GM21619 (cell line): ENCODE results near the gene KPNA4.
"Not testable (repeated sequence)": the region's sequence is repeated elsewhere in the genome, so short reads cannot be mapped to it uniquely, and the experiment has no call there.

Experiments
- ATAC-seq: cut with Tn5 transposase; IDR thresholded peaks from one replicate; pipeline ENCODE4 v1.9.1; 2021; ENCODE audit not compliant: unreplicated experiment

Gene KPNA4

DNA sequence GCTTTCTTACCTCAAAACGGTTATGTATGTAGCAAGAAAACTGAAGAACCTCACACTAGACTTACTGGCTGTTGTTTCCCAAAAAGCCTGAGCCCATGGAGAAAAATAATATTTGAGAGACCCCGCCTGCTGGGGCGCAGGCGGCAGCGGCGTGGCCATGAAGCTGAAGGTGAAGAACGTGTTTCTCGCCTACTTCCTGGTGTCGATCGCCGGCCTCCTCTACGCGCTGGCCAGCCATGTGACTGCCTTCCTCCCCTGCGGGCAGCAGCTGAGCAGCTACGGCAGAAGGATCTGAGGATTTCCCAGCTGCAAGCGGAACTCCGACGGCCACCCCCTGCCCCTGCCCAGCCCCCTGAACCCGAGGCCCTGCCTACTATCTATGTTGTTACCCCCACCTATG lies 113.1 kb downstream of the KPNA4 start:
- ATAC-seq, result not testable (repeated sequence)

DNA sequence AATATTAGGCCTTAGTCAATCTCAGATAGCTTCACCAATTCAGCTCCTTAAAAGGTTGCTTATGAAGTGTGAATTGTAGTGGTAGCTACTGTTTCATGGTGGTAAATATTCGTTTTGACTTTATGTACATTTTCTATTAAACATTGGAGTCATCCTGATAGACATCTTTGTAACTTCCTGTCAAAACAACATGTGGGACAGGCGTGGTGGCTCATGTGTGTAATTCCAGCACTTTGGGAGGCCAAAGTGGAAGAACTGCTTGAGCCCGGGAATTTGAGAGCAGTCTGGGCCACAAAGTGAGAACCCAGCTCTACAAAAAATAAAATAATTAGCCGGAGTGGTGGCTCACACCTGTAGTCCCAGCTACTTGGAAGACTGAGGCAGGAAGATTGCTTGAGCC lies 113.8 kb downstream of the KPNA4 start:
- ATAC-seq, result no peak

- ATAC-seq, result no peak
Observed at GRCh38 chr3:160450846-160451245, 114.5 kb downstream of the KPNA4 start.

DNA sequence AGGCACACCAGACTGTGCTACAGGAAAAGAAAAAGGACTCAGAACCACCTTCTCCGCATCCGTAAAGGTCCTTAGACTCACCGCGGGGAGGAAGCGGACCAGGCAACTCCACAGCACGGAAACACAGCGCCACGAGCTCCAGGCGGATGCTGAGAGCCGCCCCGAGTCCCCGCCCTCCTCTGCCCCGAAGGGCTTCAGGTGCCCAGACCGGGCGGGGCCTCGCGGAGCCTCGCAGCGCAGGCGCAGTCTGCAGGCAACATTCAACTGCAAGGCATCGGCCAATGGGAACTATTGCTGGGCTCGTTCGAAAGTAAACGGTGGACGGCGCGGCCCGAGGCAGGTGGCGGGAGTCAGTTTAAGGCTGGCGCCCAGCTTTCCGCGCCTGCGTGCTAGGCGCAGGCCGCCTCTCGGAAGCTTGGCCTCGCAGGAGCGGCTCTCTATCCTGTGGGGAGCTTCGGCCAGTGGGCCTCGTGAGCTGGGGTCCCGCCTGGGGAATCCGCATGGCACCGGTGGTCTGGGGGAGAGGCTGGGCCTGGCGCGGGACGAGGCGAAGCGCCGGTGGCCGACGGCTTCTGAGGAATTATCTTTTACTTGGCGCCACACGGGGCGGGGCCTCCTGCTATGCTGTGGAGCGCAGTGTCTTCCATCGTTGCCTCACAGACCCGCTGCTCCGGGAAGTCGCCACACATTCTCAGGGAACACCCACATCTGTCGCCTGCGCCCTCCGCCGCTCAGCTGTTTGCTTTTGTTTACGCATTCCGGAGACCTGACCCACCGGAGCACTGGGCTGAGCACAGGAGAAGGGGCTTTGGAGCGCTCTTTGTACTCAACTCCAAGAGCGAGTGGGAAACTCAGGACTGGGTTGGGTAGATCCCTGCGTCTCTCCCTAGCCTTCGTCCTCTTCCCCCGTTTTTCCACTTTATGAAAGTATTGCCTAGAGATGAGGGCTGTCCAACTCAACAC lies 115.5 kb downstream of the KPNA4 start, which contains the start of gene TRIM59:
TRIM59 (minus strand) TSS at position 151 of the 963 bp plus-strand sequence. CDS start 10,603 bp downstream, outside the sequence.
- ATAC-seq, result peak; percentile 94

DNA sequence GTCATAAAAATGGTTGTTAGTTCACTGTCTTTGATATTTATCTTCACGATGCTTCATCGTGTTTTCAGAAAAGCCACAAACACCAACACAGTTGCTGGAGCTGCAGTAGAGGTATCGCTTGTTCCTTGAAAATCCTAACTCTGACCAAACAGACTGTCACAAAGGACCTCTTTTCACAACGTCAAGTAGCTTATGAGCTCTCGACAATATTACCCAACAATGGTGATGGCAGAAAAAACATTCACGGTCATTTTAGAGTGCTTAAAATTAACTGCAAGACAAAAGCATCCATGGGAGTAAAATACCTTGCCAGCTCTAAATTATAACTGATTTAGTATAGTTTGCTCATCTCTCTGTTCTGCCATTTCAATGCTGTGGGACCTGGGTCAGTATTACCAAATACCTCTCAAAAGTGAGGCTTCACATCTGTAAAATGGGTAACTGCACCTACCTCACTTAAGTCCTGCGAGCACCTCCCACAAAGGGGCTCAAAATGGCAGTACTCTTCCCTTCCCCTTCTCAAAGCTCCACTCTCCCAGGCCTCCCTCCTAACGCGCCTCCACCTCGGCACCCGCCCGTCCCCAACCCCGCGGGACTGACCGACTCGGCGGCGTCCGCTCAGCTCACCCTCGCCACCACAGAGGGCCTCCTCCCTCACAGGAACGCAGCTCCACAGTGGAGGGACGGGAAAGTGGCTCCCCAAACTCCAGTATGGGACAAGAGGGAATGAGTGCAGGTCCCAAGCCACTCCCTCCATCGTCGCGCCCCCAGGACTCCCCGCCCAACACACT lies 116.3 kb downstream of the KPNA4 start:
- peak; percentile 38 for ATAC-seq

DNA sequence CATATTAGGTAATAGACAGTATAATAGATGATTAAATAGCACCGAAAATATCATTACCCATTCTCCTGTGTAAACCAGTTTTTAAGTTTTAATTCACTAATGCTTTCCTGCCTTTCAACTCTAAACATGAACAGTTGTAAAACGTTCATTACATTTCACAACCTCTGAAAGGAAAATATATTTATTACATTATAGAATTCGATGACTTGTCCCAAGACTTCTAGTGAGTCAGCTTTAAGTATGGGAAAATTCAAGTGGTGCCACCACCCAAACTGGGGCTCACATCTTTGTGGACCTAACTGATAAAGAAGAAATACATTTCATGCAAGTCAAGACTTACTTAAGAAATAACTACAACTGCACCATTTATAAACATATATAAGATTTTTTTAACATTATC lies 117.8 kb downstream of the KPNA4 start:
- no peak for ATAC-seq

DNA sequence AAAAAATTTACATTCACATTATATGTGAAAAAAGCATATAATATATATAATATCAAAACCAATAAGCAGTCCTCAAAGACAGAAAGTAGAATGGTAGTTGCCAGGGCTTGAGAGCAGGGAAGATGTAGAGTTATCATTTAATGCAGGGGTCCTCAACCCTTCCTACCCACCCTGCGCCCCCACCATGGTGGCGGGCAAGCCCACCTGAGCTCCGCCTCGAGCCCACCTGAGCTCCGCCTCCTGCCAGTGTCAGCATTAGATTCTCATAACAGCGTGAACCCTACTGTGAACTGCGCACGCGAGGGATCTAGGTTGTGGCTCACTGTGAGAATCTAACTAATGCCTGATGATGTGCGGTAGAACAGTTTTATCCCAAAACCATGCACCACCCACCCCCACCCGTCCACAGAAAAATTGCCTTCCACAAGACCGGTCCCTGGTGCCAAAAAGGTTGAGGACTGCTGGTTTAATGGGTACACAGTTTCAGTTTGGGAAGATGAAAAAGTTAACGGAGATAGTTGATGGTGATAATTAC lies 118.8 kb downstream of the KPNA4 start:
- ATAC-seq, result no peak

GRCh38 chr3:160445854-160446253 lies 119.5 kb downstream of the KPNA4 start:
- ATAC-seq, result no peak
